ENCODE results near the gene EFEMP1. TPM values are rescaled to one million over a fixed set of nuclear protein-coding genes. Genes with fewer than 3 reads are reported as not detected.

EFEMP1 gene, protein sequence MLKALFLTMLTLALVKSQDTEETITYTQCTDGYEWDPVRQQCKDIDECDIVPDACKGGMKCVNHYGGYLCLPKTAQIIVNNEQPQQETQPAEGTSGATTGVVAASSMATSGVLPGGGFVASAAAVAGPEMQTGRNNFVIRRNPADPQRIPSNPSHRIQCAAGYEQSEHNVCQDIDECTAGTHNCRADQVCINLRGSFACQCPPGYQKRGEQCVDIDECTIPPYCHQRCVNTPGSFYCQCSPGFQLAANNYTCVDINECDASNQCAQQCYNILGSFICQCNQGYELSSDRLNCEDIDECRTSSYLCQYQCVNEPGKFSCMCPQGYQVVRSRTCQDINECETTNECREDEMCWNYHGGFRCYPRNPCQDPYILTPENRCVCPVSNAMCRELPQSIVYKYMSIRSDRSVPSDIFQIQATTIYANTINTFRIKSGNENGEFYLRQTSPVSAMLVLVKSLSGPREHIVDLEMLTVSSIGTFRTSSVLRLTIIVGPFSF
- not detected for total RNA-seq
- total RNA-seq (2013): not detected

DNA sequence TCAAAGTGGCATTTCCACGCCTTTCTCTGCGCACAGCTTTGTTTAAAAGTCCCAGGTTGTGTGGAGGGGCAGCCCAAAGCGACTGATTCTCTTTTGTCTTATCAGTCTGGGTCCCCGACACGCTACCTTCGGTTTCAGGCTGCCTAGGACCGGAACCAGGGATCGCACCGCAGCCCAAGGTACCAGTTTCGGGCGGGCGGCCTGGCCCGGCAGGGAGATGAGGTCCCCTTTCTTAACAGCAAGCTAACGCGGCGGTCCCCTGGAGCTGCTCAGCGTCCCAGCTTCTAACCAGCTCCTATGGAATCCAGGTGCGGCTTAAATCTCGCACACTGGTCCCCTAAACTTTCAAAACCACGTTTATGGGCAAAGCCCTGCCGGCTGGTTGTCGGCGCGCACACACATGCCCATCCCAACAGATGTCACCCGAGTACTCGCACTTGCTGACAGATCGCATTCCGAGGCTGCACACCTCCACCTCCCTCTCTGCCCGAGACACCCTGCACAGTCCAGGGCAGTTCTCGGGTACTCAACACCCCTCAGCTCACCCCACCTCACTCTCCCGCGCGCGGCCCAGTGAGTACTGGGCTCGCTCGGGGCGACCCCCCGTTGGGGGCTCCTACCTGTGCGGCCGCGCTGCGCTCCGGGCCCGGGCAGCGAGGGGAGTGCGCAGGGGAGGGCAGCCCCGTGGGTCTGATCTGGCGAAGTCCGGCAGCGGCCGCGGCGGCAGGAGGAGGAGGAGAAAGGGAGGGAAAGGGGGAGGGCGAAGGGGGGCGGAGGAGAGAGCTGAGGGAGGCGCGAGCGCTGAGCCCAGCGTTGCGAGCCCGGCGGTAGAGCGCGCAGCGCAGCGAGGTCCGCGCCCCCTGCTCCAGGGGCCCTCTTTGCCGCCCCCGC, at the start of gene EFEMP1:
TSS of gene EFEMP1 (minus strand) at position 692 of the 891 bp plus-strand sequence. CDS start 1,342 bp downstream, outside the sequence.
- 5% methylated on average over 70 of the region's 70 CpGs for WGBS (ENCODE audit: insufficient coverage)
- no peak within 1 kb of the TSS for H3K27ac Mint-ChIP-seq
- peaks cover 24% of the 10 kb centered on the region for H3K27me3 ChIP-seq (ENCODE audit: control insufficient read depth, insufficient read depth, low read length)

GRCh38 chr2:55970500-55970899, 46.9 kb upstream of the EFEMP1 start:
- DNase-seq (no peak), ATAC-seq (no peak)
- Mint-ChIP-seq H3K9me3 (peaks cover 8% of the 10 kb centered on the region in 2 donors), H3K27ac (no peak overlapping the region), H3K4me3 (no peak overlapping the region), H3K36me3 (no peaks in the 10 kb centered on the region), H3K27me3 (ENCODE audit: low read depth in 2 of 2) (peaks cover 0 to 2% of the 10 kb centered on the region in 2 donors), H3K4me1 (no peaks in the 10 kb centered on the region)
- Histone ChIP-seq H3K27me3 (ENCODE audit: control insufficient read depth, insufficient read depth, low read length) (no peaks in the 10 kb centered on the region), H3K36me3 (ENCODE audit: control insufficient read depth, insufficient read depth, low read length) (no peaks in the 10 kb centered on the region), H3K4me3 (ENCODE audit: low read length) (no peak overlapping the region), H3K27ac (ENCODE audit: low read length) (no peak overlapping the region), H3K4me1 (ENCODE audit: control insufficient read depth, insufficient read depth, low read length) (no peaks in the 10 kb centered on the region), H3K9me3 (ENCODE audit: control insufficient read depth, insufficient read depth, low read length) (no peaks in the 10 kb centered on the region)
- 89% methylated on average over 1 of the region's 2 CpGs for WGBS (ENCODE audit: insufficient coverage)
- intact Hi-C loops (cut with micrococcal nuclease): no loop called here
- TF ChIP-seq, protein P1, sequence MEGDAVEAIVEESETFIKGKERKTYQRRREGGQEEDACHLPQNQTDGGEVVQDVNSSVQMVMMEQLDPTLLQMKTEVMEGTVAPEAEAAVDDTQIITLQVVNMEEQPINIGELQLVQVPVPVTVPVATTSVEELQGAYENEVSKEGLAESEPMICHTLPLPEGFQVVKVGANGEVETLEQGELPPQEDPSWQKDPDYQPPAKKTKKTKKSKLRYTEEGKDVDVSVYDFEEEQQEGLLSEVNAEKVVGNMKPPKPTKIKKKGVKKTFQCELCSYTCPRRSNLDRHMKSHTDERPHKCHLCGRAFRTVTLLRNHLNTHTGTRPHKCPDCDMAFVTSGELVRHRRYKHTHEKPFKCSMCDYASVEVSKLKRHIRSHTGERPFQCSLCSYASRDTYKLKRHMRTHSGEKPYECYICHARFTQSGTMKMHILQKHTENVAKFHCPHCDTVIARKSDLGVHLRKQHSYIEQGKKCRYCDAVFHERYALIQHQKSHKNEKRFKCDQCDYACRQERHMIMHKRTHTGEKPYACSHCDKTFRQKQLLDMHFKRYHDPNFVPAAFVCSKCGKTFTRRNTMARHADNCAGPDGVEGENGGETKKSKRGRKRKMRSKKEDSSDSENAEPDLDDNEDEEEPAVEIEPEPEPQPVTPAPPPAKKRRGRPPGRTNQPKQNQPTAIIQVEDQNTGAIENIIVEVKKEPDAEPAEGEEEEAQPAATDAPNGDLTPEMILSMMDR (IDR thresholded peaks at IDR 0.05): no peak

More for the DNA sequence above, at the start of gene EFEMP1:
- no peak within 1 kb of the TSS for H3K4me3 Mint-ChIP-seq
- peaks cover 0 to 2% of the 10 kb centered on the region in 2 donors for H3K9me3 Mint-ChIP-seq
- Histone ChIP-seq H3K36me3 (ENCODE audit: control insufficient read depth, insufficient read depth, low read length) (no peaks in the 10 kb centered on the region), H3K4me1 (ENCODE audit: control insufficient read depth, insufficient read depth, low read length) (peaks cover 4% of the 10 kb centered on the region), H3K27ac (ENCODE audit: low read length) (no peak within 1 kb of the TSS), H3K9me3 (ENCODE audit: control insufficient read depth, insufficient read depth, low read length) (no peaks in the 10 kb centered on the region), H3K4me3 (ENCODE audit: low read length) (no peak within 1 kb of the TSS)
- no peaks in the 10 kb centered on the region for H3K36me3 Mint-ChIP-seq
- peak in 1 of 3 donors; percentile 21 for ATAC-seq
- intact Hi-C loops (cut with micrococcal nuclease): no loop called here
- H3K4me1 Mint-ChIP-seq: no peaks in the 10 kb centered on the region
- TF ChIP-seq, protein P1 (IDR thresholded peaks at IDR 0.05): no peak
- no peak for DNase-seq
- H3K27me3 Mint-ChIP-seq (ENCODE audit: low read depth in 2 of 2): peaks cover 20 to 28% of the 10 kb centered on the region in 2 donors

DNA sequence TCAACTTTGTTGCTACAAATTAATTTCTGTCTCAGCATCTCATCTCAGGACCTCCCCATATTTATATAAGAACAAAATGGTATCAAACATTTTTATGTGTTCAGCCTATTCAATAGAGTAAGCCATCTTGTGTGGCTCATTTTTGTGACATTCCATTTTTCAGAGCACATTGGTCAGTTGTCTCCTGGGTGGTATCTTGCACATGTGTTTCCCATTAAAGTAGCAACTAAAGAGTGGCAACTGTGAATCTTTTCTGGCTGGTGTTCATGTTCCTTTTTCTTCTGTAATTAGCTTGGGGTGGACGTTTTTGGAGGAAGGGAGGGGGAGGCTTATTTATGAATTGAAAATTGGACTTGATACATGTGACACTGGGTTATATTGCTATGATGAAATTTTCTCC, 45.4 kb upstream of the EFEMP1 start:
- TF ChIP-seq, protein P1 (IDR thresholded peaks at IDR 0.05): no peak
- ATAC-seq (no peak), DNase-seq (no peak)
- intact Hi-C loops (cut with micrococcal nuclease): no loop called here
- no peaks in the 10 kb centered on the region for H3K9me3 ChIP-seq (ENCODE audit: control insufficient read depth, insufficient read depth, low read length)
- Mint-ChIP-seq H3K4me1 (no peaks in the 10 kb centered on the region), H3K4me3 (no peak overlapping the region), H3K27ac (no peak overlapping the region), H3K9me3 (peaks cover 8% of the 10 kb centered on the region in 2 donors), H3K36me3 (no peaks in the 10 kb centered on the region), H3K27me3 (ENCODE audit: low read depth in 2 of 2) (peaks cover 0 to 2% of the 10 kb centered on the region in 2 donors)
- no peak overlapping the region for H3K27ac ChIP-seq (ENCODE audit: low read length)
- no peaks in the 10 kb centered on the region for H3K36me3 ChIP-seq (ENCODE audit: control insufficient read depth, insufficient read depth, low read length)
- WGBS (ENCODE audit: insufficient coverage): no CpG with 5 or more reads among the region's 1 CpG
- no peaks in the 10 kb centered on the region for H3K4me1 ChIP-seq (ENCODE audit: control insufficient read depth, insufficient read depth, low read length)
- H3K4me3 ChIP-seq (ENCODE audit: low read length): no peak overlapping the region
- no peaks in the 10 kb centered on the region for H3K27me3 ChIP-seq (ENCODE audit: control insufficient read depth, insufficient read depth, low read length)
